Activated naive CD8-positive, alpha-beta T cell treated with anti-CD3 and anti-CD28 coated beads, Interleukin-2, amount 10 ng/mL, durations not matched to agents 7 days and 5 days (primary cell): ENCODE measurements around the gene KIF19. TPM values are rescaled to one million over a fixed set of nuclear protein-coding genes. Genes with fewer than 3 reads are reported as not detected.
"Not testable (repeated sequence)": the region's sequence is repeated elsewhere in the genome, so short reads cannot be mapped to it uniquely, and the experiment has no call there.

Experiments
- ATAC-seq: fragments of 150-1000 bp; cut with Tn5 transposase; one replicate; pipeline ENCODE4 v1.10.0; 2021; ENCODE audit warnings: low read depth, moderate library complexity
- POLR2A ChIA-PET: fragments of 350-600 bp; sonication (Branson Sonifier 250); formaldehyde crosslinking; loops from one replicate; lab custom pipeline; 2021; ENCODE audit warnings: antibody characterized with exemption; lab: Charles Lee
- DNase-seq: peaks from one replicate; pipeline ENCODE4 v3.0.0; 2021
- H3K27ac Mint-ChIP-seq: one replicate; pipeline ENCODE4 v1.8.0; 2022; ENCODE audit warnings: mild to moderate bottlenecking, mixed read lengths
- H3K27me3 Mint-ChIP-seq: one replicate; pipeline ENCODE4 v1.8.0; 2022; ENCODE audit warnings: mild to moderate bottlenecking, moderate library complexity, mixed read lengths
- H3K36me3 Mint-ChIP-seq: one replicate; pipeline ENCODE4 v1.8.0; 2021; ENCODE audit warnings: mild to moderate bottlenecking, mixed read lengths
- H3K4me1 Mint-ChIP-seq: one replicate; pipeline ENCODE4 v1.8.0; 2021; ENCODE audit warnings: mixed read lengths
- H3K4me3 Mint-ChIP-seq: one replicate; pipeline ENCODE4 v1.8.0; 2022; ENCODE audit warnings: mild to moderate bottlenecking, moderate library complexity, mixed read lengths
- H3K9me3 Mint-ChIP-seq: one replicate; pipeline ENCODE4 v1.8.0; 2021; ENCODE audit warnings: mixed read lengths
- total RNA-seq, 2 experiments: library from RNA; stranded (reverse); gene quantifications; one replicate each; pipeline ENCODE4 v1.2.3, GENCODE V29; 2021

The KIF19 gene
- total RNA-seq, 2 experiments from 2014 or later = 0.61 to 0.91 TPM

DNA sequence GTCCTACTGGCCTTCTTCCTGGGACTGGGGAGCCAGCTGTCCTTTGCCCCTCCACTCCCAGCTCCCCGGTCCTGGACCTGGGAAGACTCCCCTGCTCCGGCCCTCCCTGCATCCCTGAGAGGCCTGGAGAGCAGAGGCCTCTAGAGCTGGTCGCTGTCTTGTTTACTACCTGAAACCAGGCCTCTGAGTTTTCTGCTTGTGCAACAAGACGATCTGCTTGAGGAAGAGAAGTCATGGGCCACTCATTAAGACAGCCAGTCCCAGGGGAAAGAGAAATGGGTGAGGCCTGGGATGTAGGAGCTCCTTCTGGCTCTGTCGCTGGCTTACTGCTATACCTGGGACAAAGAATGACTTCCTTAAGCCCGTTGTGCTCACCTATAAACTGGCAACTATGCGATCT lies 76.0 kb downstream of the KIF19 start:
- no peaks in the 10 kb centered on the region for H3K9me3 Mint-ChIP-seq
- POLR2A ChIA-PET = no interaction called here
- H3K36me3 Mint-ChIP-seq = no peaks in the 10 kb centered on the region
- no peak overlapping the region for H3K27ac Mint-ChIP-seq
- DNase-seq (no peak), ATAC-seq (no peak)
- peaks cover 6% of the 10 kb centered on the region for H3K4me1 Mint-ChIP-seq
- peaks cover 14% of the 10 kb centered on the region for H3K27me3 Mint-ChIP-seq
- no peak overlapping the region for H3K4me3 Mint-ChIP-seq

DNA sequence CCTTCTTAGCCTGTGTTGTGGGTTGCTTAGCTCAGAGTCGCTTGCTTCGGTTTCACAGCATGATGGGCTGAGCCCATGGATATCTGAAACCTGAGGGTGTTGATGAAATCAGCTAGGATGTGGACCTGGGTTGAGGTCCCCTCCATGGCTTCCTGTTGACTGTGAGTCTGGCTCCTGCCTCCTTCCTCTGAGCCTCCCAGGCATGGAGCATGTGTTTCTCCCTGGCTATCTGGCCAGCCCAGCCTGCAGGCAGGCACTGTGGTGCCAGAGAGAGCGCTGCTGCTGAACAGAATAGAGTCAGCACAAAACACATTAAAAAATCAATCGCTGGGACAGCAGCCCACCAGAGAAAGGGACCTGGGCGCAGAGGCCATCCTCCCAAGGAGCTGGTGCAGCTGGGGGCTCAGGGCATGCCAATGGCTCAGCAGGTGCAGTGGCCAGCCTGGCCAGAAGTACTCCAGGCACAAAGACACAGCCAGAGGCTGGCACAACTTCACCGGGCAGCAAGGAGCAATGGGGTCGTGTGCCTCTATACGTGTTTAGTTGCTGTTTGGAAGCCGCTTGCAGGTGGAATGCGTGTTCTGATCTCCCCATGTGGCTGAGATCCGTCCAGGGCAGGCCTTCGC lies 77.6 kb downstream of the KIF19 start:
- peaks cover 7% of the 10 kb centered on the region for H3K4me1 Mint-ChIP-seq
- ATAC-seq (no peak), DNase-seq (no peak)
- no peak overlapping the region for H3K4me3 Mint-ChIP-seq
- H3K27ac Mint-ChIP-seq = no peak overlapping the region
- H3K36me3 Mint-ChIP-seq = no peaks in the 10 kb centered on the region
- peaks cover 12% of the 10 kb centered on the region for H3K27me3 Mint-ChIP-seq
- no peaks in the 10 kb centered on the region for H3K9me3 Mint-ChIP-seq
- POLR2A ChIA-PET = no interaction called here

DNA sequence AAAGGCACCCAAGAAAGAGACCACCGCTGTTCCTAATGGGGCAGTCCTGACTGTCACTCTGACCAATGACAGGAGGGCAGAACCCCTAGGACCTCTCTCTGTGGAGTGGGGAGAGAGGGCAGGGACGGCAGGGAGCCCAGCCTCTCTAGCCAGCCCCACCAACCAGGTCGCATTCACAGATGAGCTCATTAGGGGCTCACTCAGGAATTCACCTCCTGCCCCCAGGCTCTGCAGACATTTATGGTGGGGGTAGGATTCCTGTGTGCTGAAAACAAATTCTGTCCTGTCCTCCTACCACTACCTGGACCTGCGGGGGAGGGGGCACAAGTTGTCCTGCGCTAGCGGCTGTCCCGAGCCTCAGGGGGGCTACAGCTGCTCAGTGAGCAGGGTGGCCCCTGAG lies 78.2 kb downstream of the KIF19 start:
- no peak overlapping the region for H3K4me3 Mint-ChIP-seq
- POLR2A ChIA-PET = no interaction called here

DNA sequence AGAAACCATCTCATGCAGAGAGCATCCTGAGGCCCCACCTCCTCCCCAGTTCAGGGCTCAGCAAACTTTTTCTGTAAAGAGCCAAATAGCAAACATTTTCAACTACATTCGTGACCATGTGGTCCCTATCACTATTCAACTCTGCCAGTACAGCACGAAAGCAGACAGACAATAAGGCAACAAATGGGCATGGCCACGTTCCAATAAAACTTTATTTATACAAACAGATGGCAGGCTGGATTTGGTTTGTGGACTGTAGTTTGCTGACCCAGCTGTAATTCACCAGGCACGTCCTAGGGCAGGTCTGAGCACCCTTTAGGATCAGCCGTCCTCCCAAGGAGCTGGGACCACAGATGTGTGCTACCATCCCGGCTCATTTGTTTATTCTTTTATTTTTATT lies 78.8 kb downstream of the KIF19 start:
- ATAC-seq (no peak), DNase-seq (no peak)
- Mint-ChIP-seq H3K4me1 (peaks cover 7% of the 10 kb centered on the region), H3K4me3 (no peak overlapping the region), H3K27me3 (peaks cover 12% of the 10 kb centered on the region), H3K27ac (no peak overlapping the region), H3K36me3 (no peaks in the 10 kb centered on the region), H3K9me3 (no peaks in the 10 kb centered on the region)
- POLR2A ChIA-PET = no interaction called here

More for the DNA sequence above, 78.2 kb downstream of the KIF19 start:
- Mint-ChIP-seq H3K27ac (no peak overlapping the region), H3K4me1 (peaks cover 7% of the 10 kb centered on the region), H3K36me3 (no peaks in the 10 kb centered on the region), H3K27me3 (peaks cover 12% of the 10 kb centered on the region), H3K9me3 (no peaks in the 10 kb centered on the region)
- DNase-seq = no peak
- ATAC-seq = no peak

DNA sequence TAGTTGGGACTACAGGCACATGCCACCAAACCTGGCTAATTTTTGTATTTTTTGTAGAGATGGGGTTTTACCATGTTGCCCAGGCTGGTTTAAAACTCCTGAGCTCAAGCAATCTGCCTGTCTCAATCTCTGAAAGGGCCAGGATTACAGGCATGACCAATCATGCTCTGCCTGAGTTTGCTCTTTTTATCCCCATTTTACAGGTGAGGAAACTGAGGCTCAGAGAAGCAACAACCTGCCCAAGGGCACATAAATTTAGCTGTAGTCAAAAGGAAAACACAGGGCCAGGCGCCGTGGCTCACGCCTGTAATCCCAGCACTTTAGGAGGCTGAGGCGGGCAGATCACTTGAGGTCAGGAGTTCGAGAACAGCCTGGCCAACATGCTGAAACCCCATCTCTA lies 79.3 kb downstream of the KIF19 start:
- DNase-seq, H3K4me3 Mint-ChIP-seq, H3K9me3 Mint-ChIP-seq, POLR2A ChIA-PET, H3K27ac Mint-ChIP-seq, ATAC-seq, H3K36me3 Mint-ChIP-seq, H3K4me1 Mint-ChIP-seq: not testable (repeated sequence)
- H3K27me3 Mint-ChIP-seq = peaks cover 12% of the 10 kb centered on the region

Other genes starting within 250 kb of the KIF19 start
- gene RPL38, start 122.5 kb upstream of the KIF19 start, total RNA-seq = 1,000 to 10,000 TPM; 1,138 to 1,179 TPM
- 10 to 100 TPM; 10.9 to 11.2 TPM for gene TTYH2, start 112.7 kb upstream of the KIF19 start, total RNA-seq
- gene DNAI2, start 52.0 kb upstream of the KIF19 start, total RNA-seq = 1 to 10 TPM; 1.2 to 1.6 TPM
- not detected for gene BTBD17, start 35.6 kb downstream of the KIF19 start, total RNA-seq
- gene GPR142, start 41.3 kb downstream of the KIF19 start, total RNA-seq = not detected
- not detected for gene GPRC5C, start 105.9 kb downstream of the KIF19 start, total RNA-seq
- 10 to 100 TPM; 10.6 to 12.7 TPM for gene CD300A, start 140.4 kb downstream of the KIF19 start, total RNA-seq
- not detected for gene CD300LB, start 205.2 kb downstream of the KIF19 start, total RNA-seq
- gene CD300C, start 219.9 kb downstream of the KIF19 start, total RNA-seq = under 1 TPM; 0.45 to 0.61 TPM
- not detected for gene CD300H, start 241.3 kb downstream of the KIF19 start, total RNA-seq